GM12873 (cell line): Measurements from ENCODE around the gene HS6ST3.

Experiments
- TF ChIP-seq, protein P1 (sequence below): IDR thresholded peaks from 2 replicates; pipeline ENCODE4 v1.5.1; 2012; ENCODE audit warnings: low read depth, mild to moderate bottlenecking, moderate library complexity, low read length, control low read depth; ENCODE audit not compliant: insufficient read depth; ENCODE audit errors: missing control alignments

Gene HS6ST3

DNA sequence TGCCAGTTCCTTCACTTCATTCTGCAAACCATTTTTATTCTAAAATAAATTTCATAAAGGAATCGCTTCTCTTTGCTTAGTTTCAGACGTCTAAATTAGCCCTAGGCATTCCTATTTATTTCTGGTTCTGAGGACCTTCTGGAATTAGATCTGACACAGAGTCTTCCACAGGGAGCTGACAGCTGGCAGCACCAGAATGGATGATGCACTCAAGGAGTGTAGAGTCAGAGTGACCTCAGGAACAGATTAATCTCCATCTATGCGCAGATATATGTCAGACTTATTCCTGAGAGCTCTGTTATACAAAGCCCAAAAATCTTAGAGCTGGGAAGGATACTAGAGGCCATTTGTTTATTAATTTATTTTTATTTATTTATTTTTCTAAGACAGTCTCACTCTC, 450.8 kb downstream of the HS6ST3 start:
- TF ChIP-seq, protein P1, sequence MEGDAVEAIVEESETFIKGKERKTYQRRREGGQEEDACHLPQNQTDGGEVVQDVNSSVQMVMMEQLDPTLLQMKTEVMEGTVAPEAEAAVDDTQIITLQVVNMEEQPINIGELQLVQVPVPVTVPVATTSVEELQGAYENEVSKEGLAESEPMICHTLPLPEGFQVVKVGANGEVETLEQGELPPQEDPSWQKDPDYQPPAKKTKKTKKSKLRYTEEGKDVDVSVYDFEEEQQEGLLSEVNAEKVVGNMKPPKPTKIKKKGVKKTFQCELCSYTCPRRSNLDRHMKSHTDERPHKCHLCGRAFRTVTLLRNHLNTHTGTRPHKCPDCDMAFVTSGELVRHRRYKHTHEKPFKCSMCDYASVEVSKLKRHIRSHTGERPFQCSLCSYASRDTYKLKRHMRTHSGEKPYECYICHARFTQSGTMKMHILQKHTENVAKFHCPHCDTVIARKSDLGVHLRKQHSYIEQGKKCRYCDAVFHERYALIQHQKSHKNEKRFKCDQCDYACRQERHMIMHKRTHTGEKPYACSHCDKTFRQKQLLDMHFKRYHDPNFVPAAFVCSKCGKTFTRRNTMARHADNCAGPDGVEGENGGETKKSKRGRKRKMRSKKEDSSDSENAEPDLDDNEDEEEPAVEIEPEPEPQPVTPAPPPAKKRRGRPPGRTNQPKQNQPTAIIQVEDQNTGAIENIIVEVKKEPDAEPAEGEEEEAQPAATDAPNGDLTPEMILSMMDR: no peak

DNA sequence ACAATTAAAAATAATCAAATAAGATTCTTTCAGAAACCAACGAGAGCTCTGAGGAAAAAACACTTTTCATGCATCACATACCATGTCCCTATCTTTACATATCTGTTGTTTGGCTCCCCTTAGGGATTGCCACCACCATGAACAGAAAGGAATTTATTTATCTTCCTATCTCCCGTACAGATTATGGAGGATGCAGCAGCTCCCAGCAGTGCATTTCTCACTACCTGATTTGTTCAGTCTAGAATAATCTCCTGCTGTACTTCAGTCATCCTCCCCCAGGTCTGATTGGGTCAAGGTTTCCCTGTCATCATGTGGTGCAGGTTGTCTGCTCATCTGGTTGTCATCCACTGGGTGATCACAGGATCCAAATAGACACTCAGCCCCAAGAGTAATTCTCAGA, 453.1 kb downstream of the HS6ST3 start:
- TF ChIP-seq, protein P1: no peak

DNA sequence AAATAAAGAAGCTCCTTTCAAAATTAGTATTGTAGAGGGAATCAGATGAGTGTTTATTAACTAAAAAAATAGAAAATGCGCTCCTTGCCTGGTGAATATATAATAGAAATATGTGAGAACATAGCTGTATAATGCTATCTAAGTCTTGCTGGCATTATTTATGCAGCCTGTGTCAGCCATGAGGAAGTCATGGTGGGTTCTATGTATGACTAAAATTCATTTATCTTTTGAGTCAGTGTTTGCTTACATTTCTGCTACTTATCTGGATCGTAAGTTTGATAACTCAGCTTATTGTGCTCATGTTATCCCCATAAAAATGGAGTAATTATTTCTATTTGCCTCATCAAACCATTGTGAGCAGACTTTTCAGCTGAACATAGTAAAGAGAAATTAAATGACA, 455.1 kb downstream of the HS6ST3 start:
- TF ChIP-seq, protein P1: no peak

DNA sequence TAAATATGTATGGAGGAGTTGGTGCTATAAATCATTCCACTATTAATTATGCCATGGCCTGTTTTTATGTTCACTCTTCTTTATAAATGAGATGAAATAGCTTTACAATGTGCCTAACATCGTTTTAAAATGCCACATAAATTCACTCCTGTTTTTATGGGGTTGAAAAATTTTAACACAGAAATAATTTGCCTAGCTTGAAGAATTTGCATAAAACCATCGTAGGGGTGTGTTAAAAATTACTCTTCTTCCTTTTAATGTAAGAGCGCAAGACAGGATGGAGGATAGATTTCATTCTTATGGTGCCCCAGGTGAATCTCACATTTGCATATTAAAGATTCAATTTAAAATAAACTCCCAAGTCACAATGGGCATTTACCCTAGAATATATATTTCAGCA, 456.6 kb downstream of the HS6ST3 start:
- TF ChIP-seq, protein P1: no peak

DNA sequence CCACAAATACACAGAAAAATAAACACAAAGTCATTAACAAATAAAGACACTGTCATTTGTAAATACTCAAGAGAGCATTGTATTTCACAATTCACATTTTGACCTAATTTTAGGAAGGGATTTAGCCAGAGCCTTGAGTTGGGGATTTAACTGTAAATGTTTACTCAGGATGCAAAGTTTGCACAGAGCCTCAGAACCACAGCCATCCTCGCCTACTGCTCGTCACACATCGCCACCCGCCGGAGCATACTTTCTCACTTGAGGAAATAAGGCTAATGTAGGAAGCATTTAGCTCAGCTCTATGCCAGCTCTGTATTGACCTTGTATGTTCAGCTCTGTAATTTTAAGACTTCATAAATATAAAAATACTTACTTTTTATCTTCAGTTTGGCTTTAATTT, 461.6 kb downstream of the HS6ST3 start:
- TF ChIP-seq, protein P1: no peak

DNA sequence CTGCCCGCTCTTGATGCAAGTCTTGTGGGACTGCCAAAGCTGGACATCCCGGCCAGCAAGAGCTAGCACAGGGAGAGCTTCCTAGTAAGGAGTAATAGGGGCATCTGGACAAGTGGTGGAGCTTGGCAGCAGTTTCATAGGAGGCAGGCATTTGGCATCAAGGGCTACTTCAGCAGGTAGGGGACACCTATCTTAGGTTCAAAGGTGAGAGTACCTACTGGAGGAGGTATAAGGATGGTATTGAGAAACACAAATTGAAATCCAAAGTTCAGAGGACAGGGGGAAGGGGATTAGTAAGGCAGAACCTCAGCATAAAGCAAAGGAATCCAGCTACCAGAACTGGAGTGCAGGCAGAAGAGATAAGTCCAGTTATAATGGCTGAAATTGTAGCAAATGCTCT, 462.7 kb downstream of the HS6ST3 start:
- TF ChIP-seq, protein P1: no peak

DNA sequence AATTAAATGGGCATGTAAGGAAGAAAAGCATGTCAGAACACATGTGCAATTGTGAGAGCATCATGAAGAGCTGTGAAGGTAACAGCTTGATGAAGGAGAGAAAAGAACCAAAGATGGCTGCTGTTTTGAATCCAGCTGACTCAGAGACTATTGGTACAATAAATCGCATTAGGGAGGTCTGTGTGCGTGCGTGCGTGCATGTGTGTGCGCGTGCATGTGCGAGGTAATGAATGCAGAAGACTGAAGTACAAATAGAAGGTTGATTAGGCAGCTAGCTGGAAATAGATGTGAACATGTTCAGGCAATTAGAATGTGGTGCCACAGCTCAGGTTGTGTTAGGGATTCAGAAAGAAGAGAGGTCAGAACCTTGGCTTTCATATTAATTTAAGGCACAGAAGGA, 463.9 kb downstream of the HS6ST3 start:
- TF ChIP-seq, protein P1: no peak
